ENCODE measurements around the gene BCAR3. TPM values are rescaled to one million over a fixed set of nuclear protein-coding genes. Genes with fewer than 3 reads are reported as not detected.

Gene BCAR3
- total RNA-seq, 1 donor from 2014 or later, result 16.6 TPM

GRCh38 chr1:93631626-93632365, 49.8 kb downstream of the BCAR3 start:
- no peaks in the 10 kb centered on the region for H3K27me3 Mint-ChIP-seq
- no peak overlapping the region for H3K27ac Mint-ChIP-seq
- peaks cover 19% of the 10 kb centered on the region for H3K36me3 Mint-ChIP-seq
- no peaks in the 10 kb centered on the region for H3K9me3 Mint-ChIP-seq
- H3K4me1 Mint-ChIP-seq (ENCODE audit: unreplicated experiment), result peaks cover 31% of the 10 kb centered on the region
- TF ChIP-seq CTCF (conservative IDR thresholded peaks at IDR 0.05), result peak; percentile 44
- no peak overlapping the region for H3K4me3 Mint-ChIP-seq
- no peak for DNase-seq (ENCODE audit: extremely low spot score, unreplicated experiment)

- Mint-ChIP-seq H3K27ac (no peak overlapping the region), H3K36me3 (peaks cover 13% of the 10 kb centered on the region), H3K9me3 (no peaks in the 10 kb centered on the region)
Measured at GRCh38 chr1:93630168-93630567, 51.5 kb downstream of the BCAR3 start.

GRCh38 chr1:93629101-93630059, 52.3 kb downstream of the BCAR3 start:
- no peak for DNase-seq (ENCODE audit: extremely low spot score, unreplicated experiment)
- peak; percentile 96 for TF ChIP-seq CTCF (conservative IDR thresholded peaks at IDR 0.05)
- no peaks in the 10 kb centered on the region for H3K9me3 Mint-ChIP-seq
- H3K27ac Mint-ChIP-seq, result peak overlapping the region; percentile 25
- H3K27me3 Mint-ChIP-seq, result no peaks in the 10 kb centered on the region
- H3K4me3 Mint-ChIP-seq, result no peak overlapping the region
- H3K36me3 Mint-ChIP-seq, result peaks cover 10% of the 10 kb centered on the region
- H3K4me1 Mint-ChIP-seq (ENCODE audit: unreplicated experiment), result peaks cover 32% of the 10 kb centered on the region

More at GRCh38 chr1:93630168-93630567, 51.5 kb downstream of the BCAR3 start:
- Mint-ChIP-seq H3K27me3 (no peaks in the 10 kb centered on the region), H3K4me1 (ENCODE audit: unreplicated experiment) (peaks cover 32% of the 10 kb centered on the region), H3K4me3 (no peak overlapping the region)
- no peak for DNase-seq (ENCODE audit: extremely low spot score, unreplicated experiment)
- TF ChIP-seq CTCF (conservative IDR thresholded peaks at IDR 0.05), result no peak

GRCh38 chr1:93628681-93629080, 53.0 kb downstream of the BCAR3 start:
- H3K4me3 Mint-ChIP-seq, result no peak overlapping the region
- DNase-seq (ENCODE audit: extremely low spot score, unreplicated experiment), result no peak
- peaks cover 6% of the 10 kb centered on the region for H3K36me3 Mint-ChIP-seq
- H3K27me3 Mint-ChIP-seq, result no peaks in the 10 kb centered on the region
- no peak for TF ChIP-seq CTCF (conservative IDR thresholded peaks at IDR 0.05)
- H3K9me3 Mint-ChIP-seq, result no peaks in the 10 kb centered on the region
- H3K4me1 Mint-ChIP-seq (ENCODE audit: unreplicated experiment), result peaks cover 32% of the 10 kb centered on the region
- no peak overlapping the region for H3K27ac Mint-ChIP-seq

- TF ChIP-seq CTCF (conservative IDR thresholded peaks at IDR 0.05), result no peak
- no peak for DNase-seq (ENCODE audit: extremely low spot score, unreplicated experiment)
- H3K4me1 Mint-ChIP-seq (ENCODE audit: unreplicated experiment), result peaks cover 46% of the 10 kb centered on the region
- H3K27me3 Mint-ChIP-seq, result no peaks in the 10 kb centered on the region
- H3K27ac Mint-ChIP-seq, result no peak overlapping the region
- peaks cover 12% of the 10 kb centered on the region for H3K36me3 Mint-ChIP-seq
- no peak overlapping the region for H3K4me3 Mint-ChIP-seq
- H3K9me3 Mint-ChIP-seq, result peaks cover 2% of the 10 kb centered on the region
Measured at GRCh38 chr1:93625582-93626327, 55.9 kb downstream of the BCAR3 start.

All from type B pancreatic cell (in vitro differentiated cells).